ENCODE data around the gene TSGA10IP.

Gene TSGA10IP

GRCh38 chr11:65968600-65969482, 23.6 kb downstream of the TSGA10IP start:
- no peak for DNase-seq
- Histone ChIP-seq H3K36me3 (replicated peaks) (peaks cover 62% of the 10 kb centered on the region), H3K27ac (no peak overlapping the region), H3K4me3 (ENCODE audit: low read depth, low read length) (no peak overlapping the region), H3K27me3 (replicated peaks) (no peaks in the 10 kb centered on the region)
- TF ChIP-seq, protein P1, sequence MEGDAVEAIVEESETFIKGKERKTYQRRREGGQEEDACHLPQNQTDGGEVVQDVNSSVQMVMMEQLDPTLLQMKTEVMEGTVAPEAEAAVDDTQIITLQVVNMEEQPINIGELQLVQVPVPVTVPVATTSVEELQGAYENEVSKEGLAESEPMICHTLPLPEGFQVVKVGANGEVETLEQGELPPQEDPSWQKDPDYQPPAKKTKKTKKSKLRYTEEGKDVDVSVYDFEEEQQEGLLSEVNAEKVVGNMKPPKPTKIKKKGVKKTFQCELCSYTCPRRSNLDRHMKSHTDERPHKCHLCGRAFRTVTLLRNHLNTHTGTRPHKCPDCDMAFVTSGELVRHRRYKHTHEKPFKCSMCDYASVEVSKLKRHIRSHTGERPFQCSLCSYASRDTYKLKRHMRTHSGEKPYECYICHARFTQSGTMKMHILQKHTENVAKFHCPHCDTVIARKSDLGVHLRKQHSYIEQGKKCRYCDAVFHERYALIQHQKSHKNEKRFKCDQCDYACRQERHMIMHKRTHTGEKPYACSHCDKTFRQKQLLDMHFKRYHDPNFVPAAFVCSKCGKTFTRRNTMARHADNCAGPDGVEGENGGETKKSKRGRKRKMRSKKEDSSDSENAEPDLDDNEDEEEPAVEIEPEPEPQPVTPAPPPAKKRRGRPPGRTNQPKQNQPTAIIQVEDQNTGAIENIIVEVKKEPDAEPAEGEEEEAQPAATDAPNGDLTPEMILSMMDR (IDR thresholded peaks at IDR 0.05; ENCODE audit: low read depth, low read length, missing control alignments) = no peak
- in situ Hi-C loops (cut with HindIII; ENCODE audit: low pct_ligation_motif_present, low sequenced_read_pairs) = no loop called here

- in situ Hi-C loops (cut with HindIII; ENCODE audit: low pct_ligation_motif_present, low sequenced_read_pairs) = no loop called here
- peaks cover 44% of the 10 kb centered on the region for H3K36me3 ChIP-seq (replicated peaks)
- H3K27ac ChIP-seq = no peak overlapping the region
- H3K27me3 ChIP-seq (replicated peaks) = no peaks in the 10 kb centered on the region
- TF ChIP-seq, protein P1 (IDR thresholded peaks at IDR 0.05; ENCODE audit: low read depth, low read length, missing control alignments) = no peak
- no peak for DNase-seq
- H3K4me3 ChIP-seq (ENCODE audit: low read depth, low read length) = no peak overlapping the region
These were observed 26.8 kb downstream of the TSGA10IP start for GRCh38 chr11:65972116-65972515.

- peak; percentile 13 for DNase-seq
- Histone ChIP-seq H3K27ac (no peak overlapping the region), H3K27me3 (replicated peaks) (no peaks in the 10 kb centered on the region), H3K4me3 (ENCODE audit: low read depth, low read length) (no peak overlapping the region), H3K36me3 (replicated peaks) (peaks cover 46% of the 10 kb centered on the region)
- TF ChIP-seq, protein P1 (IDR thresholded peaks at IDR 0.05; ENCODE audit: low read depth, low read length, missing control alignments) = no peak
- in situ Hi-C loops (cut with HindIII; ENCODE audit: low pct_ligation_motif_present, low sequenced_read_pairs) = no loop called here
These were observed 28.3 kb downstream of the TSGA10IP start for GRCh38 chr11:65973439-65974110.

DNA sequence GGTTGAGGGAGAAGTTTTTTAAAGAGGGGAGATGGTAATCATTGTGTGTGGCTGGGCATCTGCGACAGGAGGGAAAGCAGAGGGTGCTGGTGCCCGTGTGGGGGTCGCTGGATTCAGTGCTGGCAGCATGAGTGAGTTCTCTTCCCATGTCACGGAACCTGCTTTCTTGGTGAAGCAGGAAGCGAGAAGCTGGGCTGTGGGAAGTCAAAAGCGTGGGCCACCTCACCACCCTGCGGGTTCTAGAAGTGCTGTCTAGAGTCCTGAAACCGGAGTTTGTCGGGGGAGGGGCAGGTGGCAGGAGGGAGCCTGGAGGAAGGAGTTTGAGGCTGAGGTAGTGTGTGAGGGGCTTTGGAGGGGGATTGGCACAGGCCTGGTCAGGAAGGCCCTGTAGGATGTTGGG, 30.5 kb downstream of the TSGA10IP start:
- no peaks in the 10 kb centered on the region for H3K27me3 ChIP-seq (replicated peaks)
- peaks cover 38% of the 10 kb centered on the region for H3K36me3 ChIP-seq (replicated peaks)
- no peak for DNase-seq
- H3K27ac ChIP-seq = no peak overlapping the region
- TF ChIP-seq, protein P1 (IDR thresholded peaks at IDR 0.05; ENCODE audit: low read depth, low read length, missing control alignments) = no peak
- in situ Hi-C loops (cut with HindIII; ENCODE audit: low pct_ligation_motif_present, low sequenced_read_pairs) = no loop called here
- no peak overlapping the region for H3K4me3 ChIP-seq (ENCODE audit: low read depth, low read length)

DNA sequence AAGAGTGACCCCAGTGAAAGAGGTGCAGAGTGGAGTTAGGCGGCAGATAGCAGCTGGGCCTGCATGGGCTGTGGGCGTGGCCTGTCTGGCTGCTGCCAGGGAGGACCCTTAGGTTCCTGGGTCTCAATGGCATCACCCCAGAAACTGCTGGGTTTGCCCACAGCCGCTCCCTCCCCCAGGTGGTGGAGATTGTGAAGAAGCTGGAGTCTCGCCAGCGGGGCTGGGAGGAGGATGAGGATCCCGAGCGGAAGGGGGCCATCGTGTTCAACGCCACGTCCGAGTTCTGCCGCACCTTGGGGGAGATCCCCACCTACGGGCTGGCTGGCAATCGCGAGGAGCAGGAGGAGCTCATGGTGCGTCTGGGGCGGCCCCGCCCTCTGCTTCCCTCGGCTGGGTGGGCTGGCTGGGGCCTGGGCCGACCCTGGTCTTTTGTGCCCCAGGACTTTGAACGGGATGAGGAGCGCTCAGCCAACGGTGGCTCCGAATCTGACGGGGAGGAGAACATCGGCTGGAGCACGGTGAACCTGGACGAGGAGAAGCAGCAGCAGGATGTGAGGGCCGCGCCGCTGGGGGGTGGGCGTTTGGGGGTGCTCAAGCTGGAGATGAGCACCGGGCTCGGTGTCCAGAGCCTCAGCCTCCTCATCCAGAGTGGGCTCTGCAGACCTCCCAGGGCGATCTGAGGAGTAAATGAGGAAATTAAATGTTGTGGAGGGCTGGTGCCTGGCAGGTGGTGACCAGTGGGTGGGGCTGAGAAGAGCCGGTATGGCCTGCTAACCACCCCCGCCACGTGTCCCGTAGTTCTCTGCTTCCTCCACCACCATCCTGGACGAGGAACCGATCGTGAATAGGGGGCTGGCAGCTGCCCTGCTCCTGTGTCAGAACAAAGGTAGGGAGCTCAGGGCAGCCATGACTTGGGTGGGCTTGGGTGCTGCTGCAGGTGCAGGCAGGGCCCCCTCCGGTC, 31.2 kb downstream of the TSGA10IP start:
- H3K36me3 ChIP-seq (replicated peaks) = peaks cover 38% of the 10 kb centered on the region
- in situ Hi-C loops (cut with HindIII; ENCODE audit: low pct_ligation_motif_present, low sequenced_read_pairs) = no loop called here
- no peaks in the 10 kb centered on the region for H3K27me3 ChIP-seq (replicated peaks)
- no peak overlapping the region for H3K27ac ChIP-seq
- DNase-seq = no peak
- TF ChIP-seq, protein P1 (IDR thresholded peaks at IDR 0.05; ENCODE audit: low read depth, low read length, missing control alignments) = no peak
- no peak overlapping the region for H3K4me3 ChIP-seq (ENCODE audit: low read depth, low read length)
